ENCODE measurements around the gene NRP2. TPM values are rescaled to one million over a fixed set of nuclear protein-coding genes. Genes with fewer than 3 reads are reported as not detected.

Gene NRP2
- total RNA-seq, 4 donors from 2014 or later: 195 to 440 (median 314) TPM

GRCh38 chr2:205723179-205723578 lies 40.9 kb downstream of the NRP2 start:
- 89% methylated on average over 2 of the region's 2 CpGs for WGBS
- intact Hi-C loops (cut with DNase I): no loop called here
- Histone ChIP-seq H3K27ac (replicated peaks in 1 of 4) (peak overlapping the region; percentile 87 to 98 (median 93)), H3K27me3 (no peaks in the 10 kb centered on the region), H3K36me3 (peaks cover 20 to 71% (median 57%) of the 10 kb centered on the region in 4 donors), H3K4me1 (peaks cover 5 to 100% (median 100%) of the 10 kb centered on the region in 4 donors), H3K4me3 (no peak overlapping the region), H3K9me3 (no peaks in the 10 kb centered on the region)
- no peak for DNase-seq (ENCODE audit: extremely low spot score)
- TF ChIP-seq, protein P1, sequence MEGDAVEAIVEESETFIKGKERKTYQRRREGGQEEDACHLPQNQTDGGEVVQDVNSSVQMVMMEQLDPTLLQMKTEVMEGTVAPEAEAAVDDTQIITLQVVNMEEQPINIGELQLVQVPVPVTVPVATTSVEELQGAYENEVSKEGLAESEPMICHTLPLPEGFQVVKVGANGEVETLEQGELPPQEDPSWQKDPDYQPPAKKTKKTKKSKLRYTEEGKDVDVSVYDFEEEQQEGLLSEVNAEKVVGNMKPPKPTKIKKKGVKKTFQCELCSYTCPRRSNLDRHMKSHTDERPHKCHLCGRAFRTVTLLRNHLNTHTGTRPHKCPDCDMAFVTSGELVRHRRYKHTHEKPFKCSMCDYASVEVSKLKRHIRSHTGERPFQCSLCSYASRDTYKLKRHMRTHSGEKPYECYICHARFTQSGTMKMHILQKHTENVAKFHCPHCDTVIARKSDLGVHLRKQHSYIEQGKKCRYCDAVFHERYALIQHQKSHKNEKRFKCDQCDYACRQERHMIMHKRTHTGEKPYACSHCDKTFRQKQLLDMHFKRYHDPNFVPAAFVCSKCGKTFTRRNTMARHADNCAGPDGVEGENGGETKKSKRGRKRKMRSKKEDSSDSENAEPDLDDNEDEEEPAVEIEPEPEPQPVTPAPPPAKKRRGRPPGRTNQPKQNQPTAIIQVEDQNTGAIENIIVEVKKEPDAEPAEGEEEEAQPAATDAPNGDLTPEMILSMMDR (IDR thresholded peaks at IDR 0.05): no peak

GRCh38 chr2:205725059-205725458 lies 42.8 kb downstream of the NRP2 start:
- peak overlapping the region; percentile 80 to 98 (median 90) for H3K27ac ChIP-seq (replicated peaks in 1 of 4)
- H3K36me3 ChIP-seq: peaks cover 20 to 86% (median 69%) of the 10 kb centered on the region in 4 donors
- WGBS: 83% methylated on average over 5 of the region's 5 CpGs

GRCh38 chr2:205726506-205726905 lies 44.2 kb downstream of the NRP2 start:
- Histone ChIP-seq H3K4me1 (peaks cover 11 to 100% (median 100%) of the 10 kb centered on the region in 4 donors), H3K27me3 (no peaks in the 10 kb centered on the region), H3K9me3 (no peaks in the 10 kb centered on the region), H3K4me3 (no peak overlapping the region), H3K27ac (replicated peaks in 1 of 4) (peak overlapping the region; percentile 80 to 98 (median 90)), H3K36me3 (peaks cover 20 to 93% (median 72%) of the 10 kb centered on the region in 4 donors)
- intact Hi-C loops (cut with DNase I): no loop called here
- WGBS: 74% methylated on average over 4 of the region's 4 CpGs
- no peak for DNase-seq (ENCODE audit: extremely low spot score)
- TF ChIP-seq, protein P1 (IDR thresholded peaks at IDR 0.05): no peak
- TF ChIP-seq POLR2AphosphoS5 (IDR thresholded peaks at IDR 0.05): peak in 1 of 2 donors; percentile 4

More at GRCh38 chr2:205725059-205725458, 42.8 kb downstream of the NRP2 start:
- H3K9me3 ChIP-seq: no peaks in the 10 kb centered on the region
- DNase-seq (ENCODE audit: extremely low spot score): no peak
- TF ChIP-seq, protein P1 (IDR thresholded peaks at IDR 0.05): no peak
- TF ChIP-seq POLR2AphosphoS5 (IDR thresholded peaks at IDR 0.05) (no peak), POLR2A (IDR thresholded peaks at IDR 0.05; ENCODE audit: low read depth) (no peak), EP300 (IDR thresholded peaks at IDR 0.05) (no peak)
- H3K27me3 ChIP-seq: no peaks in the 10 kb centered on the region
- peaks cover 11 to 100% (median 100%) of the 10 kb centered on the region in 4 donors for H3K4me1 ChIP-seq
- no peak overlapping the region for H3K4me3 ChIP-seq
- intact Hi-C loops (cut with DNase I): no loop called here

DNA sequence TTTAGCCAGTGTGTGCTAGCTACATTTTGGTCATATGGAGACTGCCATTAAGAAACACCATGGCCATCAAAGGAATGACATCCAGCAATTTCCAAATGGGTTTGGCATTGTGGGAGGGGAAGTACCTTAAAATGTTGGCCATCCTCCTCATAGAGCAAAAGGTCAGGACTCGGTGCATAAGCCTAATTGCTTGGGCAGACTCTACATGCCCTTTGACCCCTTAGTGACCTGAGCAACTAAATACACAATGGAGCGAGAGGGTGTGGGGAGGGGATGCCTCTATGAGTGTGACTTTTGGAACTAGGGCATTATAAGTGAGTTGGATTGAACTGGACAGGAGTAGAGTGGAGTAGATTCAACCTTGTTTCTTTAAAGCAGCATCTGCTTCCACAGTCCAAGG lies 44.9 kb downstream of the NRP2 start:
- Histone ChIP-seq H3K4me1 (peaks cover 11 to 100% (median 100%) of the 10 kb centered on the region in 4 donors), H3K27me3 (no peaks in the 10 kb centered on the region), H3K27ac (replicated peaks in 1 of 4) (peak overlapping the region; percentile 80 to 98 (median 90)), H3K9me3 (no peaks in the 10 kb centered on the region), H3K4me3 (no peak overlapping the region), H3K36me3 (peaks cover 20 to 91% (median 72%) of the 10 kb centered on the region in 4 donors)
- DNase-seq (ENCODE audit: extremely low spot score): no peak
- intact Hi-C loops (cut with DNase I): no loop called here
- TF ChIP-seq, protein P1 (IDR thresholded peaks at IDR 0.05): no peak
- TF ChIP-seq POLR2AphosphoS5 (IDR thresholded peaks at IDR 0.05): peak in 1 of 2 donors; percentile 17
- 75% methylated on average over 2 of the region's 2 CpGs for WGBS

- Histone ChIP-seq H3K27ac (replicated peaks in 1 of 4) (peak overlapping the region; percentile 80 to 98 (median 90)), H3K9me3 (no peaks in the 10 kb centered on the region), H3K36me3 (peaks cover 20 to 89% (median 66%) of the 10 kb centered on the region in 4 donors), H3K27me3 (no peaks in the 10 kb centered on the region), H3K4me1 (peaks cover 7 to 100% (median 100%) of the 10 kb centered on the region in 4 donors), H3K4me3 (no peak overlapping the region)
- DNase-seq (ENCODE audit: extremely low spot score): no peak
- intact Hi-C loops (cut with DNase I): no loop called here
- TF ChIP-seq POLR2A (IDR thresholded peaks at IDR 0.05; ENCODE audit: low read depth): no peak
- TF ChIP-seq, protein P1 (IDR thresholded peaks at IDR 0.05): no peak
- TF ChIP-seq EP300 (IDR thresholded peaks at IDR 0.05): no peak
- TF ChIP-seq POLR2AphosphoS5 (IDR thresholded peaks at IDR 0.05): no peak
- 67% methylated on average over 7 of the region's 7 CpGs for WGBS
Measured at GRCh38 chr2:205728366-205728765, 46.1 kb downstream of the NRP2 start.

Data from esophagus muscularis mucosa (tissue), 4 donors.